Muscle layer of colon (tissue), 2 donors: ENCODE results near the gene SAFB2.

Experiments used
- H3K27ac ChIP-seq: one replicate; pipeline ENCODE4 v1.7.0; 2013; ENCODE audit warnings: low read depth, mild to moderate bottlenecking, low read length, moderate library complexity
- H3K27me3 ChIP-seq, 2 donors: one replicate each; pipeline ENCODE4 v1.7.0; 2013; ENCODE audit warnings: low read length in 2 of 2, mild to moderate bottlenecking in 2 of 2; ENCODE audit not compliant: insufficient read depth in 2 of 2, control insufficient read depth in 1 of 2
- H3K36me3 ChIP-seq: one replicate; pipeline ENCODE4 v1.7.0; 2013; ENCODE audit warnings: mild to moderate bottlenecking, low read length; ENCODE audit not compliant: insufficient read depth
- H3K4me1 ChIP-seq: one replicate; pipeline ENCODE4 v1.7.0; 2013; ENCODE audit warnings: mild to moderate bottlenecking, low read length; ENCODE audit not compliant: insufficient read depth
- H3K4me3 ChIP-seq, 2 donors: one replicate each; pipeline ENCODE4 v1.7.0; 2013; ENCODE audit warnings: low read length in 2 of 2, low read depth in 1 of 2, mild to moderate bottlenecking in 1 of 2, moderate library complexity in 1 of 2
- H3K9ac ChIP-seq: one replicate; pipeline ENCODE4 v1.7.0; 2013; ENCODE audit warnings: low read length
- H3K9me3 ChIP-seq: one replicate; pipeline ENCODE4 v1.7.0; 2013; ENCODE audit warnings: mild to moderate bottlenecking, low read length
- donor health status: abdominal sarcoma.
- donor health status: Adenocarcinoma of cecum.

The SAFB2 gene

DNA sequence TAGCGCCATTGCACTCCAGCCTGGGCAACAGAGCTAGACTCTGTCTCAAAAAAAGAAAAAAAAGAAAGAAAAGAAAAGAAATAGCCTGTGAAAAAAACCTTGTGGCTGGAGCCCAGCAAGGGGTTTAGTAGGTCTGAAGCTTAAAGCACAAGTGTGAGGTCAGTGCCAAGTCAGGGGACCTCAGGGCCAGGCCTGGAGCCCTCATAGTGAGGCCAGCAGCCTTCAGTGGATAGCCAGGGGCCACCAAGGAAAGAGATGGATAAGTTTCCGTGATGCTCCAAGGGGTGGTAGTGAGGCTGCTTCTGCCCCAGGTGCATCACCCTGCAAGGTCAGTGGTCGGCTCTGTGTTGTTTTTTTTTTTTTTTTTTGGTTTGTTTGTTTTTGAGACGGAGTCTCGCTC lies 67.7 kb downstream of the SAFB2 start:
- H3K4me1 ChIP-seq: no peaks in the 10 kb centered on the region
- no peaks in the 10 kb centered on the region for H3K36me3 ChIP-seq
- no peak overlapping the region for H3K9ac ChIP-seq
- no peak overlapping the region for H3K4me3 ChIP-seq
- peaks cover 0 to 5% of the 10 kb centered on the region in 2 donors for H3K27me3 ChIP-seq
- H3K9me3 ChIP-seq: no peaks in the 10 kb centered on the region
- H3K27ac ChIP-seq: no peak overlapping the region

DNA sequence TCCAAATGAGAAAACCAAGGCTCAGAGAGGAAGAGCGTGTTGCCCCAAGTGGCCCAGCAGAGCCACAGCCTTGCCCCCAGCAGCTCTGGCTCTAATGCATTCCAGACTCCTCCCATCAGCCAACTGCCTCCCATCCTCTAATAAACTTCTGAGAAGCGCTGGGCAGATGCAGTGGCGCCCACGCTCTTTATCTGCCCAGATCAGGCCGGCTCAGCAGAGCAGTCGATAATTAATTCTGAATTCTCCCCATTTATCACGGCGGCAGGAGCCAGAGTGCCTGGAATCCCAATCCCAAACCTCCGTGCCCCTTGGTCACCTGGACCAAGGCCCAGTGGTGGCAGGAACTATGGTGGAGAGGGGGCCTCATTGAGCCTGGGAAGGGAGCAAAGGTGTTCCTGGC lies 68.7 kb downstream of the SAFB2 start:
- Histone ChIP-seq H3K27ac (no peak overlapping the region), H3K27me3 (peaks cover 0 to 5% of the 10 kb centered on the region in 2 donors), H3K9ac (no peak overlapping the region)

DNA sequence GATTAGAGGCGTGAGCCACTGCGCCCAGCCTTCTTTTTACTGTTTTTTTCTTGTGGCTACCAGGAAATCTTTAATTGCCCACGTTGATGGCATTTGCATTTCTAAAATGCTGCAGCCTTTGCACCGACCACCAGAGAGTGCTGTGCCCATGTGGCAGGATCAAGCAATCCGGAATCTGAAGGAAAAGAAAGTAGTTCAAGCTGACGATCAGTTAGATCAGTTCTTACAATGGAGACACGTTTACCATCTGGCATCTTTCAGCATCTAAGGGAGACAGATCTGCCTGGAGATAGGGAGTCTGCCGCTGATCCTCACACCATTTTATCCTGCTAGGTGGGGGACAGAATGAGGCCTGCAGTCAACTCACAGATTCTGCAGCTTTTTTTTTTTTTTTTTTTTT lies 74.7 kb downstream of the SAFB2 start:
- Histone ChIP-seq H3K36me3 (no peaks in the 10 kb centered on the region), H3K4me1 (no peaks in the 10 kb centered on the region), H3K9ac (no peak overlapping the region), H3K27ac (no peak overlapping the region), H3K4me3 (no peak overlapping the region), H3K9me3 (no peaks in the 10 kb centered on the region), H3K27me3 (no peaks in the 10 kb centered on the region)

More for the DNA sequence above, 68.7 kb downstream of the SAFB2 start:
- Histone ChIP-seq H3K9me3 (no peaks in the 10 kb centered on the region), H3K36me3 (no peaks in the 10 kb centered on the region), H3K4me1 (no peaks in the 10 kb centered on the region), H3K4me3 (no peak overlapping the region)

DNA sequence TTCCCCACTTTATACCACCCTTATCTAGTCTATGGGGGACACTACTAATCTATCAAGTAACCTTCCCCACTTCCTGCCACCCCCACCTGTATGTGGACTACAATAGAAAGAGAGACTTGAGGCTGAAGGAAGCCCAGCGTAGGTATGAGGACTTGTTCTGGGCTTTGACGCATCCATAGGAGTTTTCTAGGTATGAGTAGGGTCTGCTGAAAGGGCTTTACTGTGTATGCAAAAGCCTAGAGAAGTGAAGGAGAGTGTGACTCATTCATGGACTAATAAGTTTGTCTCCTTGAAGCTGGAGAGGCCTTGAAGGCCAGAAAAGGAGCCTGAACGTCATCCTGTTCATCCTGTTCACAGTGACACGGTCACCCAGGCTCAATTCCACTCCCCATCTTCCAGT lies 76.6 kb downstream of the SAFB2 start:
- H3K4me3 ChIP-seq: no peak overlapping the region
- no peaks in the 10 kb centered on the region for H3K27me3 ChIP-seq
- H3K36me3 ChIP-seq: no peaks in the 10 kb centered on the region
- H3K9me3 ChIP-seq: no peaks in the 10 kb centered on the region
- no peak overlapping the region for H3K9ac ChIP-seq
- H3K4me1 ChIP-seq: no peaks in the 10 kb centered on the region
- H3K27ac ChIP-seq: no peak overlapping the region

DNA sequence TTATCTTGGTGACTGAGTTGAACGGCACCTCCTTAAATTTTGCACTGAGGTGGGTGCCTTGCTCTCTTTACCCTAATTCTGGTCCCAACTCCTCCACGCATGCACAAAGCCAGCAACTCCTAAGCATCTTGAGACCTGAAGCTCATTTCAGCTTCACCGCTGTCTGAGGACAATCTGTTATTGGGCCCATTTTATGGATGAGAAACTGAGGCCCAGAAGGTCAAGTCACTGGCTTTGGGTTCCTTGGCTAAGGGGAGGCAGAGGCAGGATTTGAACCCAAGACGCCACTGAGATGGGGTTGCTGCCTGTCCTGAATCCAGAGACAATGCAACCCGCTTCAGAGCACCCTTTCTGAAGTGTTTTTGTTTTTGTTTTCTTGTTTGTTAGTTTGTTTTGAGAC lies 77.5 kb downstream of the SAFB2 start:
- H3K27ac ChIP-seq: no peak overlapping the region
- no peaks in the 10 kb centered on the region for H3K36me3 ChIP-seq
- H3K27me3 ChIP-seq: no peaks in the 10 kb centered on the region
- H3K9me3 ChIP-seq: no peaks in the 10 kb centered on the region
- H3K4me3 ChIP-seq: no peak overlapping the region
- no peaks in the 10 kb centered on the region for H3K4me1 ChIP-seq
- H3K9ac ChIP-seq: no peak overlapping the region

DNA sequence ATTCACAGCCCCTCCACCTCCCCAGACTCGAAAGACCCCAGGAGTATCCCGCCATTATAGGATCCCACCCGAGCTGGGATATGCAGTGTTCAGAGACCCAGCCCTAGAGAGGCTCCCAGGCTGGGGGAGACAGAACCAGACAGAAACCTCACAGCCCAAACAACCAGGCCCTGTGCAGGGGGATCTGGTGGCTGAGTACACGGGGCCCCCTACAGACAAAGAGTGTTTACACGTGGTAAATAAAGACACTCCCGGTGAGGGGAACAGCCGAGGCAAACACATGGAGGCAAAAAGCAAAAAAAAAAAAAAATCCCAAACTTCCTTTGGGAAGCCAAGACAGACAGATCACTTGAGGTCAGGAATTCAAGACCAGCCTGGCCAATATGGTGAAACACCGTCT lies 79.9 kb downstream of the SAFB2 start:
- Histone ChIP-seq H3K4me3 (no peak overlapping the region), H3K9me3 (no peaks in the 10 kb centered on the region), H3K27me3 (no peaks in the 10 kb centered on the region), H3K36me3 (no peaks in the 10 kb centered on the region), H3K9ac (no peak overlapping the region), H3K4me1 (no peaks in the 10 kb centered on the region), H3K27ac (no peak overlapping the region)

DNA sequence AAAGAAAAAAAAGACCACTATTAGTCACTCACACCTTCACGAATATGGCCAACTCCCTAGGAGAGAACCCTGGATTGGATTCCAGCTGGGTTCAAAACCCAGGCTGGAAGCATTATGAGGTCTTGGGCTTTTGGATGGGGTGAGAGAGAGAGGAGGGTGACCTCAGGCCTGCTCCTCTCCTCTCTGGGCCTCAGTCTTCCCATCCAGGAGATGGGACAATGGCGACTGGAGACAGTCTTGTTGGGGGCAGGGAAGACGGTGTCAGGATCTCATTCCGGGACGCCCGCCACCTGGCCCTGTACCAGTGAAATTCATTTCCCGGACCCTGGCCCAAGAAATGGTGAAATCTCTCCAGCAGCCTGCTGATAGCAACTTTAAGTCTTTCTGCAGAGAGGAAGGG lies 81.1 kb downstream of the SAFB2 start:
- Histone ChIP-seq H3K4me1 (no peaks in the 10 kb centered on the region), H3K9ac (no peak overlapping the region), H3K27ac (no peak overlapping the region), H3K36me3 (no peaks in the 10 kb centered on the region), H3K9me3 (no peaks in the 10 kb centered on the region), H3K4me3 (no peak overlapping the region), H3K27me3 (peaks cover 0 to 6% of the 10 kb centered on the region in 2 donors)

DNA sequence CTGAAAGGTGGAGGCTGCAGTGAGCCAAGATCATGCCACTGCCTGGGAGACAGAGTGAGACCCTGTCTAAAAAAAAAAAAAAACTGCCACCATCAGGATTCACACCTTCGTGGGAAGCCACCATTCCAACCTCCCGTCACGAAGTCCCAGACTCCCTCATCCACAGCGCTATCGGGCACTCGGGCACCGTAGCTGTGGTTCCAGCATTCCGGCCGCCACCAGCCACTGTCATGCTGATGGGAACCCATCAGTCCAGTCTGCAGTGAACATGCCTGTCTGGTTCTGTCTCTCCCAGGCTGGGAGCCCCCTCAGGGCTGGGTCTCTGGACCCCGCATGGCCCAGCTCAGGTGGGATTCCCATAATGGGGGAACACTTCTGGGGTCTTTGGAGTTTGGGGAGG lies 82.4 kb downstream of the SAFB2 start:
- Histone ChIP-seq H3K27ac (no peak overlapping the region), H3K9me3 (peaks cover under 1% of the 10 kb centered on the region), H3K4me1 (no peaks in the 10 kb centered on the region), H3K27me3 (peaks cover 0 to 16% of the 10 kb centered on the region in 2 donors), H3K36me3 (no peaks in the 10 kb centered on the region), H3K9ac (no peak overlapping the region), H3K4me3 (no peak overlapping the region)

DNA sequence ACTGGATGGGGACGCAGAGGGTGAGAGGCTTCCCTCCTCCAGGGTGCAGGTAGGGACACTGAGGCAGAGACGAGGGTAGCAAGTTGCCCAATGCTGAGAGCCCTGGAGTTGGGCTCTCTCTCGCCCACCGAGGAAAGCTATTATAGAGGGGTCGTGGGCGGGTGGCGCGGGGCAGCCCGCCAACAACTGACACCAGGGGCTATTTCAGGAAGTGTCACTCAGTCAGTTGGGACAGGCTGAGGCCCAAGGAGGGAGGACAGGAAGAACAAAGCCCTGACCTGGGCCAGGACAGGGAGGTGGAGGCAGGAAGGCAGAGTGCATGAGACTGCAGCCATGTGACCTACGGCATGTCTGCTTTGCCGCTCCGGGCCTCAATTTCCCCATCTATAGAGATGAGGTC lies 84.7 kb downstream of the SAFB2 start:
- Histone ChIP-seq H3K36me3 (no peaks in the 10 kb centered on the region), H3K4me3 (no peak overlapping the region), H3K9ac (no peak overlapping the region), H3K9me3 (peaks cover 10% of the 10 kb centered on the region), H3K27ac (no peak overlapping the region), H3K4me1 (no peaks in the 10 kb centered on the region), H3K27me3 (peaks cover 0 to 16% of the 10 kb centered on the region in 2 donors)
